Brain microvascular endothelial cell (primary cell): ENCODE data around the gene MKRN2OS.

ENCODE experiments used
- DNase-seq: peaks from one replicate; pipeline ENCODE4 v3.0.0-alpha.2; 2020
- H3K27ac ChIP-seq: fragments of 250-450 bp; sonication (Bioruptor Pico); 2 replicates; pipeline ENCODE4 v1.5.1; 2020; ENCODE audit warnings: mild to moderate bottlenecking, moderate library complexity
- H3K27me3 ChIP-seq: fragments of 250-450 bp; sonication (Bioruptor Pico); replicated peaks from 2 replicates; pipeline ENCODE4 v1.5.1; 2020; ENCODE audit warnings: mild to moderate bottlenecking
- H3K36me3 ChIP-seq: fragments of 250-450 bp; sonication (Bioruptor Pico); replicated peaks from 2 replicates; pipeline ENCODE4 v1.5.1; 2020; ENCODE audit warnings: mild to moderate bottlenecking
- H3K4me3 ChIP-seq: 2 replicates; pipeline ENCODE4 v1.5.1; 2011; ENCODE audit warnings: low read depth, mild to moderate bottlenecking, control low read depth, low read length, moderate library complexity
- in situ Hi-C: cut with HindIII; loops from 2 replicates; pipeline ENCODE4 v1.10.0; 2017; ENCODE audit warnings: low sequenced_read_pairs, low pct_ligation_motif_present
- TF ChIP-seq, protein P1 (sequence below): IDR thresholded peaks from 2 replicates; pipeline ENCODE4 v1.5.1; 2011; ENCODE audit warnings: low read depth, mild to moderate bottlenecking, moderate library complexity, low read length, control low read depth, inconsistent platforms; ENCODE audit errors: missing control alignments

Gene MKRN2OS

DNA sequence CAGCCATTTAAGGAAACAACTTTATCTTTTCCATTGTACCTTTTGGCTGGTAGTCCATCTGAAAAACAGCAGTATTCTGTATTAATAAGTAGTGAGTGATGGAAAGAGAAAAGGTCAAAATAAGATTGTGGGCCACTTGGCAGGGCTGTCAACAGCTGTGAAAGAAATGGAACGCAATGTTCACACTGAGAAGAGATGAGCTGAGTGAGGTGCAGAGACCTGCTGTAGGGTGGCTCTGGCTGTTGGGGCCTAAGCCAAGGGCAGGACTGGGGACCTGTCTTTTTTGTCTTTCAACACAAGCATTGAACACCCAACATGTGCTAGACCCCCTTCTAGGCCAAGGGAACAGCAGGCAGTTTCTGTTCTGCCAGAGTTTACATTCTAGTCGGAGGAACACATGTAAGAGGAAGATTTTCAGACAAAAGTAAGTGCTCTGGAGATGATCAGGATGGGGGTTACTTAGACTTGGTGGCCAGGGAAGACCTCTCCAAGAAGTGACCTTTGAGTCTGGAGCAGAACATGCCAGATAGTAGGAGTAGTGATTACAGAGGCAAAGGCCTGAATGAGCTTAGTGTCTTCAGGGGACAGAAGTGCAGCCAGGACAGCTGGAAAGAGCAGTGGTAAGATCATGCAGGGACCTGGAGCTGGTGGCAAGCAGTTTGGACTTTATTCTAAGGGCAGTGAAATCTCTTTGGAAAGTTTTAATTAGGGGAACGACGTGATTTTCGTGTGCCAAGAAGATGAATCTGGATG, 31.4 kb downstream of the MKRN2OS start:
- H3K27ac ChIP-seq = no peak overlapping the region
- TF ChIP-seq, protein P1, sequence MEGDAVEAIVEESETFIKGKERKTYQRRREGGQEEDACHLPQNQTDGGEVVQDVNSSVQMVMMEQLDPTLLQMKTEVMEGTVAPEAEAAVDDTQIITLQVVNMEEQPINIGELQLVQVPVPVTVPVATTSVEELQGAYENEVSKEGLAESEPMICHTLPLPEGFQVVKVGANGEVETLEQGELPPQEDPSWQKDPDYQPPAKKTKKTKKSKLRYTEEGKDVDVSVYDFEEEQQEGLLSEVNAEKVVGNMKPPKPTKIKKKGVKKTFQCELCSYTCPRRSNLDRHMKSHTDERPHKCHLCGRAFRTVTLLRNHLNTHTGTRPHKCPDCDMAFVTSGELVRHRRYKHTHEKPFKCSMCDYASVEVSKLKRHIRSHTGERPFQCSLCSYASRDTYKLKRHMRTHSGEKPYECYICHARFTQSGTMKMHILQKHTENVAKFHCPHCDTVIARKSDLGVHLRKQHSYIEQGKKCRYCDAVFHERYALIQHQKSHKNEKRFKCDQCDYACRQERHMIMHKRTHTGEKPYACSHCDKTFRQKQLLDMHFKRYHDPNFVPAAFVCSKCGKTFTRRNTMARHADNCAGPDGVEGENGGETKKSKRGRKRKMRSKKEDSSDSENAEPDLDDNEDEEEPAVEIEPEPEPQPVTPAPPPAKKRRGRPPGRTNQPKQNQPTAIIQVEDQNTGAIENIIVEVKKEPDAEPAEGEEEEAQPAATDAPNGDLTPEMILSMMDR = no peak
- DNase-seq = no peak
- H3K27me3 ChIP-seq = no peaks in the 10 kb centered on the region
- H3K36me3 ChIP-seq = no peaks in the 10 kb centered on the region
- in situ Hi-C loops = no loop called here
- H3K4me3 ChIP-seq = no peak overlapping the region

DNA sequence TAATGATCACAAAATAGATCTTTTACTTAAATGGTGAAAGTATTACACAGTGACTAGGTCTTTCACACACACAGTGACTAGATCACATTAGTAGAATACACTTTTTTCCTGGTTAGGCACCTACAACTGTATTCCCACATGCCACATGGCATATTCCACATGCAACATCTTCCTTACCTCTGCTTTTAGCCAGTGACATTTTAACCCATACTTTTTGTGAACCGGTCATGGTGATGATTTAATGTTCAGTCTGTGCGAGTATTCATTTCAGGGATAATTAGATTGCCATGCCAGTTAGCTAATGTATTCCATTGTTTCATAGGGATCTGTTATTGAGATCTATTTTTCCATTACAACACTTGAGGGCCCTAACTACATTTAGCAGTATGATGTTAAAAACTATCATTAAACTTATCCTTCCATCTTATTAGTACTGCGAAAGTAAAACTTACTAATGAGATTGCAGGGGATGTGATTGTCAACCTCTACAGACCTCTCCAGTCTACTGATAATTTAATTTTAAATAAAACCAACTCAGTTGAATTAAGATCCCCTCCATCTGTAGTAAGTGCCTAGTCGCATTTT, 32.7 kb downstream of the MKRN2OS start:
- no peaks in the 10 kb centered on the region for H3K27me3 ChIP-seq
- no peak overlapping the region for H3K4me3 ChIP-seq
- H3K36me3 ChIP-seq = no peaks in the 10 kb centered on the region
- H3K27ac ChIP-seq = no peak overlapping the region
- no peak for DNase-seq
- in situ Hi-C loops = no loop called here
- TF ChIP-seq, protein P1 = no peak

DNA sequence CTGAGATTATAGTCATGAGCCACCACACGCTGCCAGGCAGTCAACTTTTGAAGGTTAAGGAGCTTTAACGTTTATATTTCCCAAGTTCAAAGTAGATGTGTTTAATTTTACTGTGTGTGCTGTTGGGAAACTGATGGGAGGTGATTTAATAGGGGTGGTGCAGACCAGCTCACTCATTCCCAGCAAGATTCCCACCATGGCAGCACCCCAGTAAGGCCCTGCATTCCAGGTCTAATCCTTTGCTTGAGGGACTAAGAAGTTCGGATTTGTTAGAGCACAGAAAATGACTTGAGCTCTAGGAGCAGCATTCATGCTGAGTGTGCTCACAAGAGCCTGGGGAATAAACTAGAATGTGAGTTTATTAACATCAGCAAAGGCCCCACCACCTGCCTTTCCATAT, 35.8 kb downstream of the MKRN2OS start:
- Histone ChIP-seq H3K36me3 (no peaks in the 10 kb centered on the region), H3K27ac (no peak overlapping the region), H3K4me3 (no peak overlapping the region), H3K27me3 (no peaks in the 10 kb centered on the region)
- TF ChIP-seq, protein P1 = no peak
- in situ Hi-C loops = no loop called here
- DNase-seq = no peak

DNA sequence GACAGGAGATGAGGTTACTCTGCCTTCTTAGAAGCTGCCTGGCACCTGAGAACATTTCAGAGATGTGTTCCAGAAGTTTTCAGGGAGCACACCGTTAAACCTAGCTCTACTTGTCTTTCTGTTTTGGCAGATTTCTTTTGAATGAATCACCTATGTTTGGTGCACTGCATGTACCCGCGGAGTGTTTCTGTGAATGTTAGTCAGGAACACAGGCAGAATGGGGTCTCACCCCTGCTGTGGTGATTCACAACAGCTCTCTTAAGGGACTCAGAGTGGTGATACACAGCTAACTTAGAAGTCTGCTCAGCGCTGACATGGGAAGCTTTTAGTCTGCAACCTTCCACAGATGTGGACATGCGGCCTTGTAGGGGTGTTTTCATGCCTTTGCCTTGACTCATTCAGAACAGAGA, 37.0 kb downstream of the MKRN2OS start:
- Histone ChIP-seq H3K4me3 (peak overlapping the region; percentile 36), H3K36me3 (no peaks in the 10 kb centered on the region), H3K27ac (peak overlapping the region; percentile 77), H3K27me3 (no peaks in the 10 kb centered on the region)
- in situ Hi-C loops = no loop called here
- TF ChIP-seq, protein P1 = no peak
- DNase-seq = peak; percentile 98

DNA sequence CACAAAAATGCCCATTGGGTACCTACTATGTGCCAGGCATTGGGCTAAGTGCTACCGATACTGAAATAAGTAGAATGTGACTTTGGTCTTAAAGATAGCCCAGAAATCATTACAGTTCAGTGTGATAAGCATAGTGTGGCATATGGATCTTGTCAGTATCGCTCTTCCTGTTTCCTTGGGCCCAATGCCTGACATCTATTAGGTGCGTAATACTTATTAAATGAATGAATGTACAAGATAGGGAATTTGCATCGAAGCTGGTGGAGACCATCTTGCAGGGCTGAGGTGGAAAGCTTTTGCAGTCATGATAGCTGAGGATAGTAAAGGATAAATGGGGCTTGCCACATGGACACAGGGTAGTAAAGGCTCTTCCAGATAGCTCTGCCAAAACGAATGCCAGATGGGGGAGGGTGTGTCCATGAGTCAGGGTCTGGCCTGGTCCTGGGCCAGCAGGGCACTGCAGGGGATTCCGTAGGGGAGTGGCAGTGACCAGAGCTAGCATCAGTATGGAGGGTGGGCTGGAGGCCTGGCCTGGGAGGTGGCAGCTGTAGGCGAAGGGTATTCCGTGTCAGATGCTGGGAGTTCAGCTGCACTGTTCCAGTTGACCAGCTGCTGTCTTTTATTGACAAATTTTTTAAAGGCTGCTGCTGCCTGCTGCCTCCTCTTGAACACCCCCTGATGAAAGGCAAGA, 37.6 kb downstream of the MKRN2OS start:
- peak overlapping the region; percentile 77 for H3K27ac ChIP-seq
- H3K36me3 ChIP-seq = no peaks in the 10 kb centered on the region
- TF ChIP-seq, protein P1 = no peak
- H3K4me3 ChIP-seq = peak overlapping the region; percentile 36
- DNase-seq = peak; percentile 37
- in situ Hi-C loops = no loop called here
- no peaks in the 10 kb centered on the region for H3K27me3 ChIP-seq
